ENCODE measurements around the gene SBK1. TPM values are rescaled to one million over a fixed set of nuclear protein-coding genes. Genes with fewer than 3 reads are reported as not detected.

SBK1 gene
- total and polyA plus RNA-seq, 2 of the 4 experiments (the other 2 are of a cell fraction), result under 0.01 to 0.05 TPM

DNA sequence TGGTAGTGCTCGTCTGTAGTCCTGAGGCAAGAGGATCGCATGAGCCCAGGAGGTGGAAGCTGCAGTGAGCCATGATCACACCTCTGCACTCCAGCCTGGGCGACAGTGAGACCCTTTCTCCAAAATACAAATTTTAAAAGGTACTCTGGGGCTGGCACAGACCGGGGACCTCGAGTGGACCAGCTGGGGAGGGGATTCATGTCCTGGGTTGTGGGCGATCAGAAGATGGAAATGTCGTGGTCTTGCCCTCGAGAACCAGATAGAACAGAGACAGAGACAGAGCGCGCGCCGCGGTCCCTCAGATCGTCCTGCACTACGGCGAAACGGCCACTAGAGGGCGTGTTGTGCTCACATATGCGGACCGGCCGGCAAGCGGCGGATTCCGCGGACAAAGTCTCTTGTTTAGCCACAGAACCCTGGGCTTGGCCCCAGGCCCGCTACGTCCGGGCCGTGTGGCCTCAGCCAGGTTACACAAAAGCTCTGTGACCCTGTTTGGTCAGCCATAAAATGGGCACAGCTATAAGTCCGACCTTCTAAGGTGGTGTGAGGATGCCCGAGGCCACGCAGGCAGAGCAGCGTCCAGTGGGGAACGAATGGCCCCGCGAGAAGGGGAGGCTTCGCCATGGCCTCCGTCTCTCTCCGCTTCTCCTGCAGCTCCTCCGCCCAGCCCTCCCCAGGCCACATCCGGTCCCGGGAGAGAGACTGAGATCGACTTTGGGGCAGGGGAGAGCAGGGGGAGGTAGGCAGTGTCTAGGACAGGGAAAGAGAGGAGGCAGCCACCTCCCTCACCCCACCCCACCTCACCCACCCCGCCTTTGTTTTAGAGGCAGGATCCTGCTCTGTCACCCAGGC lies 14.6 kb upstream of the SBK1 start:
- 1% methylated on average over 17 of the region's 44 CpGs; no CpG with 5 or more reads in 1 of the 2 experiments for whole genome bisulfite sequencing, 2 experiments (ENCODE audit: extremely low coverage in 2 of 2, insufficient read length in 1 of 2)
- Histone ChIP-seq H3K4ac (ENCODE audit: low read depth, low read length) (peak overlapping the region; percentile 61), H3K79me1 (ENCODE audit: low read depth in 1 of 2, low read length in 2 of 2) (no peaks in the 10 kb centered on the region), H4K20me1 (ENCODE audit: insufficient read depth, low read length) (no peaks in the 10 kb centered on the region), H2BK20ac (ENCODE audit: low read depth, low read length) (0 out of 2 replicates have a peak overlapping the region, but pooled peaks have one; percentile 41), H2AK5ac (ENCODE audit: low read depth, low read length) (no peak overlapping the region), H2BK15ac (ENCODE audit: low read depth, low read length) (no peak overlapping the region; the same call in 2 of the 3 replicates), H3K18ac (ENCODE audit: low read depth, low read length) (peak overlapping the region; percentile 25; the same call in 1 of the 2 replicates), H3K27me3 (ENCODE audit: control insufficient read depth, insufficient read depth, low read length) (peaks cover 26% of the 10 kb centered on the region; the same call in 1 of the 2 replicates), H3K9me1 (ENCODE audit: insufficient read depth, low read length) (no peaks in the 10 kb centered on the region), H4K91ac (ENCODE audit: insufficient read depth, low read depth, low read length) (peak overlapping the region; percentile 26), H2AK9ac (replicated peaks; ENCODE audit: low read depth, low read length, poor library complexity) (peak overlapping the region; percentile 89), H3K4me1 (ENCODE audit: control insufficient read depth, insufficient read depth, low read length) (no peaks in the 10 kb centered on the region), H3K4me3 (ENCODE audit: insufficient read depth, low read depth, low read length) (peak overlapping the region; percentile 50), H3K9ac (ENCODE audit: low read depth, low read length) (peak overlapping the region; percentile 73), H3K14ac (replicated peaks; ENCODE audit: low read depth, low read length) (peak overlapping the region; percentile 23; the same call in 1 of the 2 replicates), H3K9me3 (ENCODE audit: control insufficient read depth, insufficient read depth, low read length) (no peaks in the 10 kb centered on the region), H2AFZ (replicated peaks; ENCODE audit: low read length, poor library complexity) (peak overlapping the region; percentile 93), H2BK120ac (ENCODE audit: low read depth, low read length) (peak overlapping the region; percentile 21; the same call in 1 of the 2 replicates), H3K23ac (ENCODE audit: low read depth, low read length) (peak overlapping the region; percentile 10; the same call in 1 of the 2 replicates), H2BK5ac (ENCODE audit: low read depth, low read length, poor library complexity, severe bottlenecking) (no peak overlapping the region), H3K56ac (ENCODE audit: extremely low read depth, insufficient read depth, low read length) (no peak overlapping the region), H3K36me3 (ENCODE audit: control insufficient read depth, insufficient read depth, low read length) (no peaks in the 10 kb centered on the region), H4K5ac (ENCODE audit: low read depth, low read length) (no peak overlapping the region; the same call in 1 of the 2 replicates), H3K27ac (ENCODE audit: insufficient read depth, low read length) (no peak overlapping the region; the same call in 1 of the 2 replicates), H4K8ac (ENCODE audit: low read depth in 2 of 2, low read length in 2 of 2) (peak overlapping the region in 1 of 2 experiments; percentile 81; a peak in 2 of 4 replicates), H3K4me2 (ENCODE audit: low read depth, low read length) (peak overlapping the region; percentile 98)
- TF ChIP-seq MAZ (IDR thresholded peaks at IDR 0.05; ENCODE audit: borderline replicate concordance, low read depth, low read length) (no peak), RCOR1 (IDR thresholded peaks at IDR 0.05; ENCODE audit: insufficient replicate concordance, low read length) (no peak), MAFK (IDR thresholded peaks at IDR 0.05; ENCODE audit: low read depth, low read length) (no peak), POLR2A (IDR thresholded peaks at IDR 0.05; ENCODE audit: low read depth, low read length) (0 out of 2 replicates have a peak, but pooled peaks have one; percentile 26), SMC3 (IDR thresholded peaks at IDR 0.05; ENCODE audit: low read depth, low read length) (peak; percentile 82), BHLHE40 (IDR thresholded peaks at IDR 0.05; ENCODE audit: low read depth, low read length) (no peak), RAD21 (IDR thresholded peaks at IDR 0.05; ENCODE audit: low read length) (peak; percentile 94), MXI1 (IDR thresholded peaks at IDR 0.05; ENCODE audit: borderline replicate concordance, low read depth, low read length) (no peak), CHD1 (IDR thresholded peaks at IDR 0.05; ENCODE audit: low read depth, low read length) (no peak), NFE2L2 (IDR thresholded peaks at IDR 0.05; ENCODE audit: low read depth, low read length) (no peak), FOS (IDR thresholded peaks at IDR 0.05; ENCODE audit: low read depth, low read length) (no peak), CEBPB (IDR thresholded peaks at IDR 0.05; ENCODE audit: low read depth, low read length) (no peak)
- TF ChIP-seq, protein P1, sequence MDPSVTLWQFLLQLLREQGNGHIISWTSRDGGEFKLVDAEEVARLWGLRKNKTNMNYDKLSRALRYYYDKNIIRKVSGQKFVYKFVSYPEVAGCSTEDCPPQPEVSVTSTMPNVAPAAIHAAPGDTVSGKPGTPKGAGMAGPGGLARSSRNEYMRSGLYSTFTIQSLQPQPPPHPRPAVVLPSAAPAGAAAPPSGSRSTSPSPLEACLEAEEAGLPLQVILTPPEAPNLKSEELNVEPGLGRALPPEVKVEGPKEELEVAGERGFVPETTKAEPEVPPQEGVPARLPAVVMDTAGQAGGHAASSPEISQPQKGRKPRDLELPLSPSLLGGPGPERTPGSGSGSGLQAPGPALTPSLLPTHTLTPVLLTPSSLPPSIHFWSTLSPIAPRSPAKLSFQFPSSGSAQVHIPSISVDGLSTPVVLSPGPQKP (IDR thresholded peaks at IDR 0.05; ENCODE audit: borderline replicate concordance, low read depth, low read length), result no peak
- TF ChIP-seq, protein P2, sequence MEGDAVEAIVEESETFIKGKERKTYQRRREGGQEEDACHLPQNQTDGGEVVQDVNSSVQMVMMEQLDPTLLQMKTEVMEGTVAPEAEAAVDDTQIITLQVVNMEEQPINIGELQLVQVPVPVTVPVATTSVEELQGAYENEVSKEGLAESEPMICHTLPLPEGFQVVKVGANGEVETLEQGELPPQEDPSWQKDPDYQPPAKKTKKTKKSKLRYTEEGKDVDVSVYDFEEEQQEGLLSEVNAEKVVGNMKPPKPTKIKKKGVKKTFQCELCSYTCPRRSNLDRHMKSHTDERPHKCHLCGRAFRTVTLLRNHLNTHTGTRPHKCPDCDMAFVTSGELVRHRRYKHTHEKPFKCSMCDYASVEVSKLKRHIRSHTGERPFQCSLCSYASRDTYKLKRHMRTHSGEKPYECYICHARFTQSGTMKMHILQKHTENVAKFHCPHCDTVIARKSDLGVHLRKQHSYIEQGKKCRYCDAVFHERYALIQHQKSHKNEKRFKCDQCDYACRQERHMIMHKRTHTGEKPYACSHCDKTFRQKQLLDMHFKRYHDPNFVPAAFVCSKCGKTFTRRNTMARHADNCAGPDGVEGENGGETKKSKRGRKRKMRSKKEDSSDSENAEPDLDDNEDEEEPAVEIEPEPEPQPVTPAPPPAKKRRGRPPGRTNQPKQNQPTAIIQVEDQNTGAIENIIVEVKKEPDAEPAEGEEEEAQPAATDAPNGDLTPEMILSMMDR (conservative IDR thresholded peaks at IDR 0.05; ENCODE audit: low read depth, low read length), result peak; percentile 94
- intact Hi-C loops (cut with micrococcal nuclease) (loop anchor here (1.0 to 5.0 kb wide), 2 partner anchors 40 to 340 kb away; no protein-coding TSS in a partner anchor), in situ Hi-C loops (cut with MboI; ENCODE audit: low sequenced_read_pairs) (loop anchor here (5.0 to 10.0 kb wide), 3 partner anchors 35 to 337 kb away; partner anchors contain the start of gene SULT1A1), dilution Hi-C loops (cut with HindIII; ENCODE audit: low sequenced_read_pairs, unreplicated experiment) (no loop called here)
- DNase-seq (peak; percentile 63), ATAC-seq (ENCODE audit: low read depth) (peak; percentile 97)
- BruUV-seq (replicated peaks), result no TSS peak
- ChIA-PET CTCF (interaction anchor here (0.6 to 1.5 kb wide), 5 partner anchors 14 to 278 kb away, joined by 3 to 7 read pairs (median 3); no protein-coding TSS in a partner anchor), POLR2A (ENCODE audit: unreplicated experiment) (no interaction called here)

Measured in IMR-90 (cell line).